Mesendoderm (in vitro differentiated cells): Measurements from ENCODE around the gene ZNF598. TPM values are rescaled to one million over a fixed set of nuclear protein-coding genes. Genes with fewer than 3 reads are reported as not detected.
A peak's percentile ranks its signal among the peaks of the same experiment; 100 is the strongest.

Experiments used
- DNase-seq: peaks from one replicate; pipeline ENCODE4 v3.0.0; 2013
- H2AK5ac ChIP-seq: 2 replicates; pipeline ENCODE4 v1.6.1; 2013; ENCODE audit warnings: low read length, inconsistent platforms
- H2BK120ac ChIP-seq: 2 replicates; pipeline ENCODE4 v1.6.1; 2013; ENCODE audit warnings: low read depth, mild to moderate bottlenecking, low read length, moderate library complexity, mixed read lengths
- H2BK15ac ChIP-seq: replicated peaks from 2 replicates; pipeline ENCODE4 v1.6.1; 2013; ENCODE audit warnings: low read depth, mild to moderate bottlenecking, moderate library complexity
- H2BK5ac ChIP-seq: 2 replicates; pipeline ENCODE4 v1.6.1; 2013; ENCODE audit warnings: low read length, inconsistent platforms
- H3K18ac ChIP-seq: 2 replicates; pipeline ENCODE4 v1.6.1; 2013; ENCODE audit warnings: mild to moderate bottlenecking, low read length, mixed read lengths
- H3K23ac ChIP-seq: one replicate; pipeline ENCODE4 v1.6.1; 2013; ENCODE audit warnings: low read length
- H3K27ac ChIP-seq: 2 replicates; pipeline ENCODE4 v1.5.1; 2013; ENCODE audit warnings: low read depth, mild to moderate bottlenecking, inconsistent platforms, low read length, moderate library complexity
- H3K27me3 ChIP-seq: 2 replicates; pipeline ENCODE4 v1.6.1; 2013; ENCODE audit warnings: low read length, control low read depth, mild to moderate bottlenecking, inconsistent platforms; ENCODE audit not compliant: insufficient read depth, poor library complexity
- H3K36me3 ChIP-seq: 2 replicates; pipeline ENCODE4 v1.6.1; 2013; ENCODE audit warnings: low read length, inconsistent platforms; ENCODE audit not compliant: control insufficient read depth, insufficient read depth
- H3K4ac ChIP-seq: one replicate; pipeline ENCODE4 v1.6.1; 2013; ENCODE audit warnings: low read depth, mild to moderate bottlenecking, low read length, moderate library complexity
- H3K4me1 ChIP-seq: 2 replicates; pipeline ENCODE4 v1.6.1; 2013; ENCODE audit warnings: low read depth, low read length, inconsistent platforms; ENCODE audit not compliant: control insufficient read depth
- H3K4me2 ChIP-seq: 2 replicates; pipeline ENCODE4 v1.6.1; 2013; ENCODE audit warnings: low read length
- H3K4me3 ChIP-seq: 2 replicates; pipeline ENCODE4 v1.5.1; 2013; ENCODE audit warnings: mild to moderate bottlenecking, low read length
- H3K56ac ChIP-seq: one replicate; pipeline ENCODE4 v1.6.1; 2013; ENCODE audit warnings: low read length
- H3K79me1 ChIP-seq: 2 replicates; pipeline ENCODE4 v1.6.1; 2013; ENCODE audit warnings: low read length, inconsistent platforms
- H3K79me2 ChIP-seq: 2 replicates; pipeline ENCODE4 v1.6.1; 2013; ENCODE audit warnings: mild to moderate bottlenecking, low read length; ENCODE audit not compliant: control insufficient read depth, insufficient read depth
- H3K9ac ChIP-seq: 2 replicates; pipeline ENCODE4 v1.6.1; 2013; ENCODE audit warnings: low read length, inconsistent platforms
- H4K5ac ChIP-seq: one replicate; pipeline ENCODE4 v1.6.1; 2013; ENCODE audit warnings: low read length
- H4K8ac ChIP-seq: one replicate; pipeline ENCODE4 v1.6.1; 2013; ENCODE audit warnings: low read depth, mild to moderate bottlenecking, control low read depth, low read length, moderate library complexity
- WGBS: extraction: QIAGEN DNeasy Blood & Tissue Kit; methylation state at CpG from one replicate; pipeline ENCODE4 v1.1.7; 2013; ENCODE audit warnings: low lambda C conversion rate, missing lambda C conversion rate; ENCODE audit not compliant: insufficient coverage; ENCODE audit errors: extremely low coverage; 5-methylcytosine and 5-hydroxymethylcytosine counted together
- polyA plus RNA-seq, 2 experiments: library from polyadenylated mRNA; stranded (reverse); fragments of 200-250 nt; gene quantifications; one replicate each; pipeline ENCODE4 v1.2.3, GENCODE V29; 2013

Gene ZNF598
- 32.7 TPM for polyA plus RNA-seq (2013, experiment 1 of 2)
- 32.2 TPM for polyA plus RNA-seq (2013, experiment 2 of 2)

- H3K9ac ChIP-seq: peak within 1 kb of the TSS; percentile 100
- H3K4ac ChIP-seq: peak within 1 kb of the TSS; percentile 83
- peak; percentile 93 for DNase-seq
- H3K79me1 ChIP-seq: peaks cover 28% of the 10 kb centered on the region
- H3K27me3 ChIP-seq: no peaks in the 10 kb centered on the region
- no peak within 1 kb of the TSS for H2BK120ac ChIP-seq
- H3K18ac ChIP-seq: peak within 1 kb of the TSS; percentile 64
- peak within 1 kb of the TSS; percentile 20 for H3K27ac ChIP-seq
- peak within 1 kb of the TSS; percentile 19 for H2AK5ac ChIP-seq
- H3K79me2 ChIP-seq: peaks cover 39% of the 10 kb centered on the region
- H2BK15ac ChIP-seq: no peak within 1 kb of the TSS
- H3K36me3 ChIP-seq: no peaks in the 10 kb centered on the region
- peak within 1 kb of the TSS; percentile 45 for H3K23ac ChIP-seq
- H3K4me2 ChIP-seq: peak within 1 kb of the TSS; percentile 87
- H4K8ac ChIP-seq: no peak within 1 kb of the TSS
- peaks cover 9% of the 10 kb centered on the region for H3K4me1 ChIP-seq
- H2BK5ac ChIP-seq: peak within 1 kb of the TSS; percentile 93
- peak within 1 kb of the TSS; percentile 99 for H3K56ac ChIP-seq
- H3K4me3 ChIP-seq: peak within 1 kb of the TSS; percentile 97
- H4K5ac ChIP-seq: peak within 1 kb of the TSS; percentile 91
- WGBS: no CpG with 5 or more reads among the region's 52 CpGs
These were observed at the start of gene ZNF598 for GRCh38 chr16:2009791-2010510. ZNF598 (minus strand) TSS chr16:2009821.

- no peak overlapping the region for H3K9ac ChIP-seq
- no peak for DNase-seq
- H3K79me1 ChIP-seq: no peaks in the 10 kb centered on the region
- H3K4me3 ChIP-seq: no peak overlapping the region
- no peaks in the 10 kb centered on the region for H3K4me1 ChIP-seq
- H2BK15ac ChIP-seq: no peak overlapping the region
- H2BK5ac ChIP-seq: no peak overlapping the region
- H3K4ac ChIP-seq: no peak overlapping the region
- H4K8ac ChIP-seq: no peak overlapping the region
- H3K79me2 ChIP-seq: no peaks in the 10 kb centered on the region
- WGBS: no CpG with 5 or more reads among the region's 10 CpGs
- H3K18ac ChIP-seq: no peak overlapping the region
- H3K56ac ChIP-seq: no peak overlapping the region
- no peak overlapping the region for H3K27ac ChIP-seq
- H2BK120ac ChIP-seq: no peak overlapping the region
- H3K27me3 ChIP-seq: no peaks in the 10 kb centered on the region
- no peak overlapping the region for H4K5ac ChIP-seq
- H3K4me2 ChIP-seq: no peak overlapping the region
- no peaks in the 10 kb centered on the region for H3K36me3 ChIP-seq
- H3K23ac ChIP-seq: no peak overlapping the region
- no peak overlapping the region for H2AK5ac ChIP-seq
These were observed 49.3 kb upstream of the ZNF598 start for GRCh38 chr16:2058872-2059271.

GRCh38 chr16:2058420-2058819, 48.8 kb upstream of the ZNF598 start:
- Histone ChIP-seq H2AK5ac (no peak overlapping the region), H3K79me1 (no peaks in the 10 kb centered on the region), H3K4me2 (no peak overlapping the region), H2BK120ac (no peak overlapping the region), H3K9ac (no peak overlapping the region), H3K27ac (no peak overlapping the region), H3K56ac (no peak overlapping the region), H2BK5ac (no peak overlapping the region), H3K27me3 (no peaks in the 10 kb centered on the region), H3K79me2 (no peaks in the 10 kb centered on the region), H3K36me3 (peaks cover 3% of the 10 kb centered on the region), H4K5ac (no peak overlapping the region), H4K8ac (no peak overlapping the region), H3K18ac (no peak overlapping the region), H2BK15ac (no peak overlapping the region), H3K23ac (no peak overlapping the region), H3K4me1 (no peaks in the 10 kb centered on the region), H3K4me3 (no peak overlapping the region), H3K4ac (no peak overlapping the region)
- WGBS: no CpG with 5 or more reads among the region's 13 CpGs
- DNase-seq: no peak

GRCh38 chr16:2057438-2057837, 47.8 kb upstream of the ZNF598 start:
- no peak overlapping the region for H3K4me2 ChIP-seq
- no peak overlapping the region for H3K4ac ChIP-seq
- no peak overlapping the region for H3K56ac ChIP-seq
- no peaks in the 10 kb centered on the region for H3K4me1 ChIP-seq
- H3K4me3 ChIP-seq: no peak overlapping the region
- H3K36me3 ChIP-seq: peaks cover 4% of the 10 kb centered on the region
- no peaks in the 10 kb centered on the region for H3K27me3 ChIP-seq
- WGBS: no CpG with 5 or more reads among the region's 10 CpGs
- no peak overlapping the region for H4K5ac ChIP-seq
- no peak overlapping the region for H2BK15ac ChIP-seq
- H2AK5ac ChIP-seq: no peak overlapping the region
- H3K27ac ChIP-seq: no peak overlapping the region
- no peaks in the 10 kb centered on the region for H3K79me2 ChIP-seq
- H3K18ac ChIP-seq: no peak overlapping the region
- no peak overlapping the region for H3K9ac ChIP-seq
- H3K23ac ChIP-seq: no peak overlapping the region
- no peak overlapping the region for H2BK120ac ChIP-seq
- H2BK5ac ChIP-seq: no peak overlapping the region
- DNase-seq: no peak
- no peaks in the 10 kb centered on the region for H3K79me1 ChIP-seq
- H4K8ac ChIP-seq: no peak overlapping the region

- H3K18ac ChIP-seq: no peak overlapping the region
- H3K4me1 ChIP-seq: no peaks in the 10 kb centered on the region
- no peak overlapping the region for H2BK5ac ChIP-seq
- H2BK120ac ChIP-seq: no peak overlapping the region
- H3K27me3 ChIP-seq: no peaks in the 10 kb centered on the region
- no peak overlapping the region for H3K56ac ChIP-seq
- no peak overlapping the region for H3K4me2 ChIP-seq
- no peaks in the 10 kb centered on the region for H3K79me2 ChIP-seq
- no peak overlapping the region for H3K4ac ChIP-seq
- no CpG with 5 or more reads among the region's 19 CpGs for WGBS
- H4K5ac ChIP-seq: no peak overlapping the region
- H3K23ac ChIP-seq: no peak overlapping the region
- H3K79me1 ChIP-seq: no peaks in the 10 kb centered on the region
- no peak overlapping the region for H4K8ac ChIP-seq
- H3K27ac ChIP-seq: no peak overlapping the region
- peak; percentile 38 for DNase-seq
- H2BK15ac ChIP-seq: no peak overlapping the region
- H2AK5ac ChIP-seq: no peak overlapping the region
- peaks cover 4% of the 10 kb centered on the region for H3K36me3 ChIP-seq
- no peak overlapping the region for H3K4me3 ChIP-seq
- no peak overlapping the region for H3K9ac ChIP-seq
These were observed 47.2 kb upstream of the ZNF598 start for GRCh38 chr16:2056681-2057407.
